H1 (cell line): ENCODE data around the gene MMP28. TPM values are rescaled to one million over a fixed set of nuclear protein-coding genes. Genes with fewer than 3 reads are reported as not detected.

ENCODE experiments used
- CTCF ChIA-PET: fragments of 300-600 bp; sonication (Branson Sonifier 250); formaldehyde crosslinking; loops from one replicate; lab custom pipeline; 2021; ENCODE audit not compliant: partially characterized antibody; lab: Charles Lee
- POLR2A ChIA-PET: fragments of 300-600 bp; sonication (Branson Sonifier 250); formaldehyde crosslinking; loops from one replicate; lab custom pipeline; 2021; ENCODE audit warnings: inconsistent platforms; ENCODE audit not compliant: partially characterized antibody; lab: Charles Lee
- DNase-seq, 2 experiments: peaks; one replicate each; pipeline versions ENCODE4 v3.0.0 to v3.0.0-alpha.2; 2010 to 2022; ENCODE audit warnings: low spot score in 2 of 2, low read depth in 1 of 2, mixed read lengths in 1 of 2
- FAIRE-seq: peaks from 2 replicates; lab custom pipeline; 2011; peaks lifted over from hg19 to GRCh38; lab: Jason Lieb, UNC
- H2AFZ ChIP-seq: 2 replicates; pipeline ENCODE4 v1.8.1; 2012; ENCODE audit warnings: low read length, inconsistent platforms
- H2AK5ac ChIP-seq: 2 replicates; pipeline ENCODE4 v1.6.1; 2013; ENCODE audit warnings: low read depth, low read length
- H2BK120ac ChIP-seq: replicated peaks from 2 replicates; pipeline ENCODE3; 2013; ENCODE audit warnings: low read depth, low read length, inconsistent platforms
- H2BK12ac ChIP-seq: 2 replicates; pipeline ENCODE4 v1.6.1; 2013; ENCODE audit warnings: low read depth, low read length
- H2BK15ac ChIP-seq: 2 replicates; pipeline ENCODE4 v1.6.1; 2013; ENCODE audit warnings: low read length
- H2BK20ac ChIP-seq: 2 replicates; pipeline ENCODE4 v1.6.1; 2013; ENCODE audit warnings: low read length
- H2BK5ac ChIP-seq: 2 replicates; pipeline ENCODE4 v1.6.1; 2013; ENCODE audit warnings: low read depth, low read length
- H3K14ac ChIP-seq: 2 replicates; pipeline ENCODE4 v1.6.1; 2013; ENCODE audit warnings: inconsistent platforms; ENCODE audit not compliant: insufficient read length
- H3K18ac ChIP-seq: 2 replicates; pipeline ENCODE4 v1.6.1; 2013; ENCODE audit warnings: low read length; ENCODE audit errors: extremely low read depth
- H3K23ac ChIP-seq: 2 replicates; pipeline ENCODE4 v1.6.1; 2013; ENCODE audit warnings: inconsistent platforms; ENCODE audit not compliant: insufficient read length
- H3K23me2 ChIP-seq: 2 replicates; pipeline ENCODE4 v1.6.1; 2013; ENCODE audit warnings: low read depth, low read length
- H3K27ac ChIP-seq: 2 replicates; pipeline ENCODE4 v1.6.1; 2011; ENCODE audit warnings: low read depth, low read length, inconsistent platforms
- H3K27me3 ChIP-seq, 4 experiments: replicated peaks in 1 of 4; 1 replicate in 1 of 4; 2 replicates in 3 of 4; pipeline versions ENCODE4 v1.6.1 to v1.8.1; 2011 to 2013; ENCODE audit warnings: low read length in 3 of 4, mild to moderate bottlenecking in 3 of 4, inconsistent platforms in 2 of 4, mixed read lengths in 2 of 4, moderate library complexity in 1 of 4; ENCODE audit not compliant: control insufficient read depth in 3 of 4, insufficient read depth in 3 of 4; ENCODE audit errors: extremely low read depth in 1 of 4
- H3K36me3 ChIP-seq, 4 experiments: 2 replicates each; pipeline versions ENCODE4 v1.6.1 to v1.8.1; 2011 to 2013; ENCODE audit warnings: mild to moderate bottlenecking in 4 of 4, low read length in 3 of 4, moderate library complexity in 2 of 4, control low read depth in 1 of 4, inconsistent platforms in 1 of 4; ENCODE audit not compliant: insufficient read depth in 4 of 4, control insufficient read depth in 2 of 4
- H3K4ac ChIP-seq: replicated peaks from 2 replicates; pipeline ENCODE3; 2013; ENCODE audit warnings: low read length, low read depth, mixed read lengths, inconsistent platforms; ENCODE audit not compliant: insufficient read length
- H3K4me1 ChIP-seq, 4 experiments: replicated peaks in 1 of 4; 1 replicate in 1 of 4; 2 replicates in 3 of 4; pipeline versions ENCODE4 v1.6.1 to v1.8.1; 2011 to 2013; ENCODE audit warnings: low read length in 3 of 4, inconsistent platforms in 2 of 4, mixed read lengths in 1 of 4; ENCODE audit not compliant: insufficient read depth in 4 of 4, control insufficient read depth in 3 of 4
- H3K4me2 ChIP-seq, 2 experiments: 2 replicates each; pipeline versions ENCODE4 v1.6.1 to v1.8.1; 2011 to 2013; ENCODE audit warnings: low read depth in 2 of 2, low read length in 2 of 2, control low read depth in 1 of 2, inconsistent platforms in 1 of 2, mild to moderate bottlenecking in 1 of 2; ENCODE audit not compliant: insufficient read depth in 1 of 2
- H3K4me3 ChIP-seq, 4 experiments: fragments of 200-600, 300-600 bp in 1 of 4; sonication (generic), shearing (Covaris generic), sonication (Bioruptor Twin) in 1 of 4; 2 replicates each; pipeline versions ENCODE4 v1.5.1 to v1.8.1; 2011 to 2016; ENCODE audit warnings: low read length in 4 of 4, low read depth in 3 of 4, control low read depth in 2 of 4, inconsistent platforms in 2 of 4, mild to moderate bottlenecking in 2 of 4, mixed read lengths in 1 of 4, moderate library complexity in 1 of 4; ENCODE audit not compliant: insufficient read depth in 2 of 4; ENCODE audit errors: extremely low read depth in 1 of 4
- H3K56ac ChIP-seq: replicated peaks from 2 replicates; pipeline ENCODE3; 2013; ENCODE audit warnings: low read depth, mild to moderate bottlenecking, mixed read lengths, low read length, inconsistent platforms; ENCODE audit not compliant: insufficient read length
- H3K79me1 ChIP-seq: 2 replicates; pipeline ENCODE4 v1.6.1; 2013; ENCODE audit warnings: low read depth, low read length, control low read depth
- H3K79me2 ChIP-seq, 2 experiments: 2 replicates each; pipeline versions ENCODE4 v1.6.1 to v1.8.1; 2012 to 2013; ENCODE audit warnings: low read length in 2 of 2, mild to moderate bottlenecking in 2 of 2, inconsistent platforms in 1 of 2; ENCODE audit not compliant: insufficient read depth in 2 of 2, control insufficient read depth in 1 of 2
- H3K9ac ChIP-seq, 4 experiments: replicated peaks in 1 of 4; 1 replicate in 1 of 4; 2 replicates in 3 of 4; pipeline versions ENCODE4 v1.6.1 to v1.8.1; 2011 to 2013; ENCODE audit warnings: low read depth in 3 of 4, low read length in 3 of 4, control low read depth in 2 of 4, mild to moderate bottlenecking in 2 of 4, moderate library complexity in 2 of 4, inconsistent platforms in 1 of 4; ENCODE audit errors: extremely low read depth in 1 of 4
- H3K9me3 ChIP-seq, 2 experiments: 2 replicates each; pipeline versions ENCODE4 v1.6.1 to v1.8.1; 2012 to 2013; ENCODE audit warnings: mild to moderate bottlenecking in 2 of 2, moderate library complexity in 2 of 2, control low read depth in 1 of 2, inconsistent platforms in 1 of 2, low read depth in 1 of 2, low read length in 1 of 2, mixed read lengths in 1 of 2; ENCODE audit not compliant: insufficient read depth in 2 of 2
- H4K20me1 ChIP-seq, 2 experiments: replicated peaks in 1 of 2; 2 replicates each; pipeline versions ENCODE3 to v1.8.1; 2011 to 2013; ENCODE audit warnings: inconsistent platforms in 2 of 2, low read length in 2 of 2, mild to moderate bottlenecking in 1 of 2; ENCODE audit not compliant: insufficient read depth in 2 of 2, control insufficient read depth in 1 of 2
- H4K5ac ChIP-seq: 2 replicates; pipeline ENCODE4 v1.6.1; 2013; ENCODE audit warnings: low read length, low read depth, mixed read lengths, inconsistent platforms; ENCODE audit not compliant: insufficient read length
- H4K8ac ChIP-seq: 2 replicates; pipeline ENCODE4 v1.8.0; 2013; ENCODE audit warnings: mild to moderate bottlenecking, moderate library complexity, low read length, inconsistent platforms; ENCODE audit not compliant: insufficient read depth; ENCODE audit errors: extremely low read depth
- H4K91ac ChIP-seq: replicated peaks from 2 replicates; pipeline ENCODE3; 2013; ENCODE audit warnings: low read length, mixed read lengths, inconsistent platforms; ENCODE audit not compliant: insufficient read length
- ASH2L ChIP-seq: fragments of 200-600, 300-600 bp; sonication (generic); IDR thresholded peaks from one replicate; pipeline ENCODE4 v1.7.1; 2017; ENCODE audit warnings: low read length
- BRCA1 ChIP-seq: IDR thresholded peaks from 2 replicates; pipeline ENCODE4 v1.6.1; 2012; ENCODE audit warnings: low read depth, low read length, improper control_type of control experiment
- WGBS, 2 experiments: shearing (Covaris generic) in 1 of 2; methylation state at CpG; one replicate each; pipeline versions ENCODE4 v1.1.6 to v1.1.7; 2013 to 2015; ENCODE audit warnings: low lambda C conversion rate in 2 of 2, mixed read lengths in 2 of 2, inconsistent platforms in 1 of 2, low coverage in 1 of 2, missing lambda C conversion rate in 1 of 2; ENCODE audit not compliant: insufficient replicate concordance in 2 of 2, insufficient coverage in 1 of 2, insufficient read length in 1 of 2; ENCODE audit errors: extremely low coverage in 1 of 2, missing lambda C conversion rate in 1 of 2; 5-methylcytosine and 5-hydroxymethylcytosine counted together
- polyA plus RNA-seq, 7 experiments: library from polyadenylated mRNA; depleted of rRNA in 3 of 7; stranded (reverse) in 5 of 7; unstranded in 2 of 7; fragments of >200 nt in 5 of 7; fragments of 200-250 nt in 2 of 7; gene quantifications; 1 replicate in 5 of 7; 2 replicates in 1 of 7; 4 replicates in 1 of 7; pipeline versions ENCODE4 v1.2.1 to v1.2.3, GENCODE V29; 2011 to 2013; ENCODE audit warnings: missing spikeins in 2 of 7, mixed read lengths in 2 of 7
- total RNA-seq: library from RNA; stranded (reverse); fragmentation: NEBNext Ultra II Directional; extraction: Animal tissue kit (Norgen Biotek cat#: 25700); gene quantifications from 2 replicates; pipeline ENCODE4 v1.2.1, GENCODE V29; 2021

Gene MMP28
- total and polyA plus RNA-seq, 2 of the 8 experiments (the other 6 are each of a cell fraction or from before 2014, with no cell fraction given): not detected

GRCh38 chr17:35716897-35717465, 78.5 kb downstream of the MMP28 start:
- Histone ChIP-seq H3K23me2 (no peaks in the 10 kb centered on the region), H3K56ac (no peak overlapping the region), H4K20me1 (peaks cover 0 to 12% of the 10 kb centered on the region in 2 experiments), H4K8ac (no peak overlapping the region), H2AK5ac (no peak overlapping the region), H3K27me3 (peaks cover 0 to 1% (median 0%) of the 10 kb centered on the region in 4 experiments; a peak in 1 of 7 replicates), H3K14ac (no peak overlapping the region), H4K5ac (no peak overlapping the region), H3K9ac (no peak overlapping the region), H2BK15ac (no peak overlapping the region), H3K4me2 (no peak overlapping the region), H2AFZ (no peak overlapping the region), H3K4me1 (no peaks in the 10 kb centered on the region), H2BK5ac (no peak overlapping the region), H3K4me3 (no peak overlapping the region), H2BK120ac (no peak overlapping the region), H3K23ac (no peak overlapping the region), H2BK12ac (no peak overlapping the region), H3K4ac (no peak overlapping the region), H3K9me3 (no peaks in the 10 kb centered on the region), H3K79me2 (no peaks in the 10 kb centered on the region), H4K91ac (no peak overlapping the region), H2BK20ac (no peak overlapping the region), H3K27ac (no peak overlapping the region), H3K36me3 (peaks cover 0 to 19% (median 11%) of the 10 kb centered on the region in 4 experiments; a peak in 6 of 8 replicates), H3K18ac (no peak overlapping the region), H3K79me1 (no peaks in the 10 kb centered on the region)
- WGBS, 2 experiments: 92% methylated on average over 4 of the region's 4 CpGs; no CpG with 5 or more reads in 1 of the 2 experiments
- ChIA-PET CTCF (interaction anchor here (0.6 to 3.8 kb wide), 3 partner anchors 11 to 1917 kb away, joined by 3 to 15 read pairs (median 4); no protein-coding TSS in a partner anchor), POLR2A (interaction anchor here (0.6 to 0.9 kb wide), 2 partner anchors 16 to 38 kb away, joined by 3 to 4 read pairs; no protein-coding TSS in a partner anchor)
- no peak for TF ChIP-seq ASH2L
- TF ChIP-seq BRCA1: no peak
- no peak for DNase-seq
- no peak for FAIRE-seq
